ENCODE results near the gene TRIM44. TPM values are rescaled to one million over a fixed set of nuclear protein-coding genes. Genes with fewer than 3 reads are reported as not detected.

TRIM44 gene
- total and polyA plus RNA-seq, 12 donors, result 5.5 to 89.8 (median 34.1) TPM

DNA sequence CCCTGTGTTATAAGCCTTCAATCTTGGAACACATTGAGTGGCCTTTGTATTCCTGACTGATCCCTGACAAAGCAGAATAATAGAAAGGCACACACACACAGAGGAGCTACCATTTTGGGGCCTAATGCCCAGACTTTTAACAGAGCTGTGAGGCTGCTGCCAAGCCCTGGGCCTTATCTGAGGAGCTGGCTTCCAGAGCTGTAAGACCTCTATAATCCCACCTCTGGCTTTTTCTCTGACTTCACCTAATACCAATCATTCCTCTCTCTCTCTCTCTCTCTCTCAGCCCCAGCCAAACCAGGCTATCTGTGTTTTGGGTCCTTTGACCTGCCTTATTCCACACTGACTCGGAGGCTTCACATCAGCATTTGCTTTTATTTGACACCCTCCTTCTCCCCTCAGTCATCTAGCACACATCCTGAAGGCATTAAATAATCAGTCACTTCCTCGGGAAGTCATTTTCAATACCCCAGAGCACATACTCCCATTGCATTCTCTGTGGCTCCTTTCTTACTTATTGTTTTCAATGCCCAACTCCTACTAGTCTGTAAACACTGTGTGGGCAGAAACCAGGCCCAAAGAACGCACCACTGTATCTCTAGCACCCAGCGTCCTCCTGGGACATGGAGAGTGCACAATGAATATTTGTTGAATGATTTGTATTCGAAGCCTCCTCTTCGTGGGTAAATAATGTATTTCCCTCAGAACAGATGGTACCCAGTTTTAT is 21.2 kb upstream of the TRIM44 start:
- no peaks in the 10 kb centered on the region for H3K27me3 ChIP-seq
- 79 to 82% (median 81%) methylated on average over 6 of the region's 6 CpGs for WGBS, 4 donors
- intact Hi-C loops (cut with DNase I), result no loop called here
- no peaks in the 10 kb centered on the region for H3K4me1 ChIP-seq (replicated peaks in 1 of 2)
- no peak overlapping the region for H3K27ac ChIP-seq
- TF ChIP-seq, protein P1, sequence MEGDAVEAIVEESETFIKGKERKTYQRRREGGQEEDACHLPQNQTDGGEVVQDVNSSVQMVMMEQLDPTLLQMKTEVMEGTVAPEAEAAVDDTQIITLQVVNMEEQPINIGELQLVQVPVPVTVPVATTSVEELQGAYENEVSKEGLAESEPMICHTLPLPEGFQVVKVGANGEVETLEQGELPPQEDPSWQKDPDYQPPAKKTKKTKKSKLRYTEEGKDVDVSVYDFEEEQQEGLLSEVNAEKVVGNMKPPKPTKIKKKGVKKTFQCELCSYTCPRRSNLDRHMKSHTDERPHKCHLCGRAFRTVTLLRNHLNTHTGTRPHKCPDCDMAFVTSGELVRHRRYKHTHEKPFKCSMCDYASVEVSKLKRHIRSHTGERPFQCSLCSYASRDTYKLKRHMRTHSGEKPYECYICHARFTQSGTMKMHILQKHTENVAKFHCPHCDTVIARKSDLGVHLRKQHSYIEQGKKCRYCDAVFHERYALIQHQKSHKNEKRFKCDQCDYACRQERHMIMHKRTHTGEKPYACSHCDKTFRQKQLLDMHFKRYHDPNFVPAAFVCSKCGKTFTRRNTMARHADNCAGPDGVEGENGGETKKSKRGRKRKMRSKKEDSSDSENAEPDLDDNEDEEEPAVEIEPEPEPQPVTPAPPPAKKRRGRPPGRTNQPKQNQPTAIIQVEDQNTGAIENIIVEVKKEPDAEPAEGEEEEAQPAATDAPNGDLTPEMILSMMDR (IDR thresholded peaks at IDR 0.05), result no peak
- TF ChIP-seq POLR2A (IDR thresholded peaks at IDR 0.05), result no peak
- H3K9me3 ChIP-seq (replicated peaks in 1 of 3), result no peaks in the 10 kb centered on the region
- no peaks in the 10 kb centered on the region for H3K36me3 ChIP-seq (replicated peaks in 1 of 2)
- no peak overlapping the region for H3K4me3 ChIP-seq
- no peak for DNase-seq

DNA sequence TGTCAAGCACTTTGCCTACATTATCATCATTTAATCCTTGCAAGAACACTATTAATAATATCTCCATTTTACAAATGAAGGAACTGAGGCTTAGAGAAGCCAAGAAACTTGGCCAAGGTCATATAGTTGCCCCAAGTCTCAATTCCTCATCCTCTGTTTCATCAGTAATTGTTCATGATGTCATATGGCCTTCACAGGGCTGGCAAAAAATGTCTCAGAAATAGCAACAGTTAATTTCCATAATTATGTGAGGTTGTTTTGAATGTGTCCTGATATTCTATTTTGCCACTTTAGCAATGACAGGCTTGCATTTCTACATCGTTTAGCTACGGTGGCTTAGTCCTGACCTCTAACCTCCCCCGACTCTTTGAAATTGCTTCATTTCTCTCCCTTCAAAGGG is 20.6 kb upstream of the TRIM44 start:
- H3K4me1 ChIP-seq (replicated peaks in 1 of 2), result no peaks in the 10 kb centered on the region
- TF ChIP-seq, protein P1 (IDR thresholded peaks at IDR 0.05), result no peak
- no peak for TF ChIP-seq POLR2A (IDR thresholded peaks at IDR 0.05)
- no peak overlapping the region for H3K4me3 ChIP-seq
- H3K36me3 ChIP-seq (replicated peaks in 1 of 2), result no peaks in the 10 kb centered on the region
- no peak for DNase-seq
- no peaks in the 10 kb centered on the region for H3K27me3 ChIP-seq
- intact Hi-C loops (cut with DNase I), result no loop called here
- H3K27ac ChIP-seq, result no peak overlapping the region
- 70 to 87% (median 77%) methylated on average over 3 of the region's 3 CpGs for WGBS, 4 donors
- H3K9me3 ChIP-seq (replicated peaks in 1 of 3), result no peaks in the 10 kb centered on the region

DNA sequence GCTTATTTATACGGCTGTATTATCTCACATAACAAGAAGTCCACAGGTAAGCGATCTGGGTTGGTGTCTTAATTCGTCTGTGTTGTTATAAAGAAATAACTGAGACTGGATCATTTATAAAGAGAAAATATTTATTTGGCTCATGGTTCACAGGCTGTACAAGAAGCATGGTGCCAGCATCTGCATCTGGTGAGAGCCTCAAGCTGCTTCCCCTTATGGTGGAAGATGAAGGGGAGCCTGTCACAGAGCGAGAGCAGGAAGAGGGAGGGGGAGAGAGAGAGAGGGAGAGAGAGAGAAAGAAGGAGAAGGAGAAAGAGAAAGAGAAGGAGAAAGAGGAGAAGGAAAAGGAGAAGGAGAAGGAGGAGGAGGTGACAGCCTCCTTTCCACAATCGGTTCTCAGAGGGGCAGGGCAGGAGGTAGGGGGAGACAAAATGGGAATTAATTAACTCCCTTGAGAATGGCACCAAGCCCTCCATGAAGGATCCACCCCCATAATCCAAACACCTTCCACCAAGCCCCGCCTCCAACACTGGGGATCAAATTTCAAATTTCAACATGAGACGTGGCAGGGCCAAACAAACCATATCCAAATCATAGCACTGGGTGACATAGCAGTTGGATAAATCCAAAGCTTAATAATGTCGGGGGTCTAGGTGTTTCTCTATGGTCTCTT is 15.0 kb upstream of the TRIM44 start:
- Histone ChIP-seq H3K36me3 (replicated peaks in 1 of 2) (no peaks in the 10 kb centered on the region), H3K4me1 (replicated peaks in 1 of 2) (no peaks in the 10 kb centered on the region), H3K27me3 (no peaks in the 10 kb centered on the region), H3K27ac (no peak overlapping the region), H3K4me3 (no peak overlapping the region), H3K9me3 (replicated peaks in 1 of 3) (no peaks in the 10 kb centered on the region)
- no peak for DNase-seq
- 58 to 73% (median 71%) methylated on average over 8 of the region's 8 CpGs for WGBS, 4 donors
- intact Hi-C loops (cut with DNase I), result no loop called here
- TF ChIP-seq, protein P1 (IDR thresholded peaks at IDR 0.05), result no peak
- TF ChIP-seq POLR2A (IDR thresholded peaks at IDR 0.05), result no peak

DNA sequence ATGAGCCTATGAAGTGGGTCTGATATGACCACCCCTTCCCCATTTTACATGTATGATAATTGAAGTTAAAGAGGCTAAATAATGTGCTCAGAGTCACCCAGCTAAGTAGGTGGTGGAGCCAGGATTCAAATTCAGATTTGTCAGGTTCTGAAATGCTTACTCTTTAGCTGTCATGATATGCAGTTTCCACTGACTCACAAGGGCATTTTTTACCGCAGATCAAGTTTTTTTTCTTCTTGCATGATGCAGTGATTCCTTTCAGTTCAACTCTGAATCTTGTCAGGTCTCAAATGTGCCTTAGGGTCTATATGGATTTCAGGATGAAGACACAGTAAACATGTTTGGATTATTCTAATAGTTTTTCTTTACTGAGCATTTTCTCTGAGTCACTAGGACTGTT is 12.6 kb upstream of the TRIM44 start:
- no peak for DNase-seq
- Histone ChIP-seq H3K4me1 (replicated peaks in 1 of 2) (no peaks in the 10 kb centered on the region), H3K4me3 (no peak overlapping the region), H3K27ac (no peak overlapping the region), H3K9me3 (replicated peaks in 1 of 3) (no peaks in the 10 kb centered on the region), H3K36me3 (replicated peaks in 1 of 2) (no peaks in the 10 kb centered on the region), H3K27me3 (no peaks in the 10 kb centered on the region)
- TF ChIP-seq POLR2A (IDR thresholded peaks at IDR 0.05), result no peak
- TF ChIP-seq, protein P1 (IDR thresholded peaks at IDR 0.05), result no peak
- intact Hi-C loops (cut with DNase I), result no loop called here
- 25 to 36% (median 29%) methylated on average over 1 of the region's 1 CpG for WGBS, 4 donors
